Activated CD4-positive, alpha-beta T cell treated with anti-CD3 and anti-CD28 coated beads, Interleukin-2, amount 10 ng/mL, durations not matched to agents 24 days and 14 days (primary cell): ENCODE measurements around the gene SMARCA4. TPM values are rescaled to one million over a fixed set of nuclear protein-coding genes. Genes with fewer than 3 reads are reported as not detected.

Source experiments
- DNase-seq: peaks from one replicate; pipeline ENCODE4 v3.0.0; 2022
- H3K27ac Mint-ChIP-seq: one replicate; pipeline ENCODE4 v1.8.0; 2022; ENCODE audit warnings: mild to moderate bottlenecking, mixed read lengths
- H3K27me3 Mint-ChIP-seq: one replicate; pipeline ENCODE4 v1.8.0; 2022; ENCODE audit warnings: mixed read lengths
- H3K36me3 Mint-ChIP-seq: one replicate; pipeline ENCODE4 v1.8.0; 2022; ENCODE audit warnings: low read depth, mild to moderate bottlenecking, mixed read lengths
- H3K4me1 Mint-ChIP-seq: one replicate; pipeline ENCODE4 v1.8.0; 2021; ENCODE audit warnings: mixed read lengths
- H3K4me3 Mint-ChIP-seq: one replicate; pipeline ENCODE4 v1.8.0; 2022; ENCODE audit warnings: mild to moderate bottlenecking, moderate library complexity, mixed read lengths
- H3K9me3 Mint-ChIP-seq: one replicate; pipeline ENCODE4 v1.8.0; 2021; ENCODE audit warnings: mixed read lengths
- intact Hi-C: fragments of 100-400 bp; cut with micrococcal nuclease; formaldehyde crosslinking; loops from one replicate; pipeline ENCODE4 v1.15.1; 2023
- total RNA-seq: library from RNA; stranded (reverse); gene quantifications from 2 replicates; pipeline ENCODE4 v1.2.3, GENCODE V29; 2022

SMARCA4 gene
- total RNA-seq, 1 donor from 2014 or later = 165 TPM

GRCh38 chr19:11018763-11019162 is 57.9 kb downstream of the SMARCA4 start:
- Mint-ChIP-seq H3K27ac (no peak overlapping the region), H3K9me3 (no peaks in the 10 kb centered on the region), H3K36me3 (peaks cover 57% of the 10 kb centered on the region), H3K4me1 (no peaks in the 10 kb centered on the region), H3K4me3 (no peak overlapping the region), H3K27me3 (no peaks in the 10 kb centered on the region)
- intact Hi-C loops = no loop called here
- no peak for DNase-seq

GRCh38 chr19:11019262-11019661 is 58.4 kb downstream of the SMARCA4 start:
- Mint-ChIP-seq H3K4me1 (no peaks in the 10 kb centered on the region), H3K27me3 (no peaks in the 10 kb centered on the region), H3K36me3 (peaks cover 57% of the 10 kb centered on the region), H3K27ac (no peak overlapping the region), H3K4me3 (no peak overlapping the region), H3K9me3 (no peaks in the 10 kb centered on the region)
- DNase-seq = no peak
- intact Hi-C loops = no loop called here

- peaks cover 56% of the 10 kb centered on the region for H3K36me3 Mint-ChIP-seq
- intact Hi-C loops = no loop called here
Measured at GRCh38 chr19:11019824-11020223, 59.0 kb downstream of the SMARCA4 start.

GRCh38 chr19:11020423-11020822 is 59.6 kb downstream of the SMARCA4 start:
- H3K27ac Mint-ChIP-seq = no peak overlapping the region
- no peaks in the 10 kb centered on the region for H3K4me1 Mint-ChIP-seq
- peaks cover 57% of the 10 kb centered on the region for H3K36me3 Mint-ChIP-seq

More at GRCh38 chr19:11019824-11020223, 59.0 kb downstream of the SMARCA4 start:
- H3K4me1 Mint-ChIP-seq = no peaks in the 10 kb centered on the region
- DNase-seq = no peak
- no peak overlapping the region for H3K4me3 Mint-ChIP-seq
- no peaks in the 10 kb centered on the region for H3K27me3 Mint-ChIP-seq
- H3K9me3 Mint-ChIP-seq = no peaks in the 10 kb centered on the region
- no peak overlapping the region for H3K27ac Mint-ChIP-seq

GRCh38 chr19:11020982-11021759 is 60.3 kb downstream of the SMARCA4 start:
- H3K27ac Mint-ChIP-seq = no peak overlapping the region
- no peaks in the 10 kb centered on the region for H3K4me1 Mint-ChIP-seq
- H3K4me3 Mint-ChIP-seq = no peak overlapping the region
- H3K9me3 Mint-ChIP-seq = no peaks in the 10 kb centered on the region
- H3K36me3 Mint-ChIP-seq = peaks cover 58% of the 10 kb centered on the region
- DNase-seq = no peak
- intact Hi-C loops = no loop called here
- no peaks in the 10 kb centered on the region for H3K27me3 Mint-ChIP-seq

More at GRCh38 chr19:11020423-11020822, 59.6 kb downstream of the SMARCA4 start:
- Mint-ChIP-seq H3K9me3 (no peaks in the 10 kb centered on the region), H3K27me3 (no peaks in the 10 kb centered on the region), H3K4me3 (no peak overlapping the region)
- intact Hi-C loops = no loop called here
- no peak for DNase-seq

- H3K27me3 Mint-ChIP-seq = no peaks in the 10 kb centered on the region
- peaks cover 57% of the 10 kb centered on the region for H3K36me3 Mint-ChIP-seq
- DNase-seq = no peak
- H3K4me3 Mint-ChIP-seq = no peak overlapping the region
- H3K9me3 Mint-ChIP-seq = no peaks in the 10 kb centered on the region
- intact Hi-C loops = no loop called here
- no peak overlapping the region for H3K27ac Mint-ChIP-seq
- no peaks in the 10 kb centered on the region for H3K4me1 Mint-ChIP-seq
Measured at GRCh38 chr19:11021760-11022144, 60.9 kb downstream of the SMARCA4 start.

GRCh38 chr19:11023016-11023415 is 62.2 kb downstream of the SMARCA4 start:
- H3K27ac Mint-ChIP-seq = no peak overlapping the region
- H3K4me1 Mint-ChIP-seq = no peaks in the 10 kb centered on the region
- no peak overlapping the region for H3K4me3 Mint-ChIP-seq
- H3K36me3 Mint-ChIP-seq = peaks cover 58% of the 10 kb centered on the region
- no peak for DNase-seq
- intact Hi-C loops = no loop called here
- no peaks in the 10 kb centered on the region for H3K27me3 Mint-ChIP-seq
- H3K9me3 Mint-ChIP-seq = no peaks in the 10 kb centered on the region

GRCh38 chr19:11023710-11024109 is 62.9 kb downstream of the SMARCA4 start:
- H3K36me3 Mint-ChIP-seq = peaks cover 53% of the 10 kb centered on the region
- DNase-seq = no peak
- H3K4me3 Mint-ChIP-seq = no peak overlapping the region
- no peaks in the 10 kb centered on the region for H3K9me3 Mint-ChIP-seq
- intact Hi-C loops = no loop called here
- no peaks in the 10 kb centered on the region for H3K27me3 Mint-ChIP-seq
- H3K4me1 Mint-ChIP-seq = no peaks in the 10 kb centered on the region
- H3K27ac Mint-ChIP-seq = no peak overlapping the region

GRCh38 chr19:11024259-11024658 is 63.4 kb downstream of the SMARCA4 start:
- Mint-ChIP-seq H3K27me3 (no peaks in the 10 kb centered on the region), H3K36me3 (peaks cover 52% of the 10 kb centered on the region), H3K4me3 (no peak overlapping the region)

GRCh38 chr19:11025006-11025405 is 64.2 kb downstream of the SMARCA4 start:
- Mint-ChIP-seq H3K36me3 (peaks cover 50% of the 10 kb centered on the region), H3K4me3 (no peak overlapping the region), H3K27me3 (no peaks in the 10 kb centered on the region), H3K4me1 (no peaks in the 10 kb centered on the region), H3K9me3 (no peaks in the 10 kb centered on the region), H3K27ac (no peak overlapping the region)
- intact Hi-C loops = no loop called here
- DNase-seq = no peak

More at GRCh38 chr19:11024259-11024658, 63.4 kb downstream of the SMARCA4 start:
- H3K9me3 Mint-ChIP-seq = no peaks in the 10 kb centered on the region
- intact Hi-C loops = no loop called here
- no peaks in the 10 kb centered on the region for H3K4me1 Mint-ChIP-seq
- H3K27ac Mint-ChIP-seq = no peak overlapping the region
- no peak for DNase-seq

- Mint-ChIP-seq H3K27me3 (no peaks in the 10 kb centered on the region), H3K36me3 (peaks cover 51% of the 10 kb centered on the region), H3K4me1 (no peaks in the 10 kb centered on the region), H3K4me3 (no peak overlapping the region), H3K9me3 (no peaks in the 10 kb centered on the region), H3K27ac (no peak overlapping the region)
- intact Hi-C loops = no loop called here
- DNase-seq = no peak
Measured at GRCh38 chr19:11025445-11025844, 64.6 kb downstream of the SMARCA4 start.

- no peak overlapping the region for H3K27ac Mint-ChIP-seq
- H3K27me3 Mint-ChIP-seq = no peaks in the 10 kb centered on the region
- no peak for DNase-seq
- peaks cover 48% of the 10 kb centered on the region for H3K36me3 Mint-ChIP-seq
- intact Hi-C loops = no loop called here
- H3K4me3 Mint-ChIP-seq = no peak overlapping the region
- H3K9me3 Mint-ChIP-seq = no peaks in the 10 kb centered on the region
- H3K4me1 Mint-ChIP-seq = no peaks in the 10 kb centered on the region
Measured at GRCh38 chr19:11025997-11026396, 65.2 kb downstream of the SMARCA4 start.

- DNase-seq = no peak
- H3K36me3 Mint-ChIP-seq = peaks cover 48% of the 10 kb centered on the region
- no peaks in the 10 kb centered on the region for H3K9me3 Mint-ChIP-seq
- intact Hi-C loops = no loop called here
- no peaks in the 10 kb centered on the region for H3K4me1 Mint-ChIP-seq
- H3K27me3 Mint-ChIP-seq = no peaks in the 10 kb centered on the region
- H3K27ac Mint-ChIP-seq = no peak overlapping the region
- H3K4me3 Mint-ChIP-seq = no peak overlapping the region
Measured at GRCh38 chr19:11027381-11027780, 66.6 kb downstream of the SMARCA4 start.

- no peaks in the 10 kb centered on the region for H3K27me3 Mint-ChIP-seq
- no peaks in the 10 kb centered on the region for H3K9me3 Mint-ChIP-seq
- intact Hi-C loops = no loop called here
- H3K36me3 Mint-ChIP-seq = peaks cover 45% of the 10 kb centered on the region
- DNase-seq = no peak
- no peak overlapping the region for H3K27ac Mint-ChIP-seq
- no peaks in the 10 kb centered on the region for H3K4me1 Mint-ChIP-seq
- no peak overlapping the region for H3K4me3 Mint-ChIP-seq
Measured at GRCh38 chr19:11028146-11028545, 67.3 kb downstream of the SMARCA4 start.
